IPS-18c (cell line): ENCODE data around the gene AP1M1.

ENCODE experiments used
- H3K4me3 ChIP-seq: 2 replicates; pipeline ENCODE4 v1.7.0; 2013; ENCODE audit warnings: low read depth, mild to moderate bottlenecking, low read length, moderate library complexity; ENCODE audit not compliant: insufficient read depth
- H3K9me3 ChIP-seq: one replicate; pipeline ENCODE4 v1.6.1; 2013; ENCODE audit warnings: mild to moderate bottlenecking, low read length, moderate library complexity; ENCODE audit not compliant: control insufficient read depth, insufficient read depth

The AP1M1 gene

GRCh38 chr19:16234552-16235445, 37.1 kb downstream of the AP1M1 start:
- no peak overlapping the region for H3K4me3 ChIP-seq
- H3K9me3 ChIP-seq = no peaks in the 10 kb centered on the region

- Histone ChIP-seq H3K4me3 (no peak overlapping the region), H3K9me3 (no peaks in the 10 kb centered on the region)
These were observed 38.3 kb downstream of the AP1M1 start for GRCh38 chr19:16235811-16236652.

GRCh38 chr19:16244091-16244490, 46.4 kb downstream of the AP1M1 start:
- Histone ChIP-seq H3K4me3 (no peak overlapping the region), H3K9me3 (no peaks in the 10 kb centered on the region)

GRCh38 chr19:16247353-16248182, 49.9 kb downstream of the AP1M1 start:
- no peak overlapping the region for H3K4me3 ChIP-seq
- no peaks in the 10 kb centered on the region for H3K9me3 ChIP-seq

GRCh38 chr19:16248380-16249023, 50.8 kb downstream of the AP1M1 start:
- Histone ChIP-seq H3K4me3 (no peak overlapping the region), H3K9me3 (no peaks in the 10 kb centered on the region)

- H3K9me3 ChIP-seq = no peaks in the 10 kb centered on the region
These were observed 52.2 kb downstream of the AP1M1 start for GRCh38 chr19:16249826-16250404.

GRCh38 chr19:16252459-16253205, 54.9 kb downstream of the AP1M1 start:
- no peaks in the 10 kb centered on the region for H3K9me3 ChIP-seq
- no peak overlapping the region for H3K4me3 ChIP-seq

More at GRCh38 chr19:16249826-16250404, 52.2 kb downstream of the AP1M1 start:
- no peak overlapping the region for H3K4me3 ChIP-seq

GRCh38 chr19:16254851-16255408, 57.2 kb downstream of the AP1M1 start:
- H3K4me3 ChIP-seq = no peak overlapping the region
- no peaks in the 10 kb centered on the region for H3K9me3 ChIP-seq

GRCh38 chr19:16257509-16258002, 59.8 kb downstream of the AP1M1 start:
- Histone ChIP-seq H3K4me3 (no peak overlapping the region), H3K9me3 (no peaks in the 10 kb centered on the region)

- Histone ChIP-seq H3K4me3 (no peak overlapping the region), H3K9me3 (no peaks in the 10 kb centered on the region)
These were observed 60.8 kb downstream of the AP1M1 start for GRCh38 chr19:16258440-16258903.

GRCh38 chr19:16259385-16260159, 61.9 kb downstream of the AP1M1 start:
- Histone ChIP-seq H3K4me3 (no peak overlapping the region), H3K9me3 (no peaks in the 10 kb centered on the region)

GRCh38 chr19:16260160-16260811, 62.6 kb downstream of the AP1M1 start:
- H3K4me3 ChIP-seq = no peak overlapping the region
- no peaks in the 10 kb centered on the region for H3K9me3 ChIP-seq

- Histone ChIP-seq H3K9me3 (no peaks in the 10 kb centered on the region), H3K4me3 (no peak overlapping the region)
These were observed 63.1 kb downstream of the AP1M1 start for GRCh38 chr19:16260812-16261161.

- no peak overlapping the region for H3K4me3 ChIP-seq
- no peaks in the 10 kb centered on the region for H3K9me3 ChIP-seq
These were observed 64.1 kb downstream of the AP1M1 start for GRCh38 chr19:16261584-16262368.
